Transverse colon (tissue), 3 donors: ENCODE results near the gene CRYGA.

Experiments used
- CTCF ChIP-seq, 5 experiments: fragments of 200-600 bp in 3 of 5; fragments of 450-650 bp in 2 of 5; sonication (generic) in 3 of 5; IDR thresholded peaks; 1 replicate in 2 of 5; 2 replicates in 3 of 5; pipeline ENCODE4 v1.5.1; 2016 to 2017; ENCODE audit warnings: antibody characterized with exemption in 5 of 5, inconsistent platforms in 3 of 5, mild to moderate bottlenecking in 2 of 5, moderate library complexity in 1 of 5
- EP300 ChIP-seq: sonication (generic); formaldehyde crosslinking; IDR thresholded peaks from one replicate; pipeline ENCODE4 v1.6.1; 2017; ENCODE audit warnings: antibody characterized with exemption, low read depth

- TF ChIP-seq CTCF (IDR thresholded peaks at IDR 0.05) (no peak), EP300 (no peak)
Observed at GRCh38 chr2:208174144-208174543, 10.8 kb upstream of the CRYGA start.
